ENCODE results near the gene CDKN1C. TPM values are rescaled to one million over a fixed set of nuclear protein-coding genes. Genes with fewer than 3 reads are reported as not detected.

CDKN1C gene
- total and polyA plus RNA-seq, 12 donors = 17.7 to 817 (median 321) TPM

GRCh38 chr11:2898366-2899079, 12.9 kb upstream of the CDKN1C start:
- no peaks in the 10 kb centered on the region for H3K9me3 ChIP-seq (replicated peaks in 1 of 3)
- H3K4me3 ChIP-seq = no peak overlapping the region
- peak overlapping the region in 4 of 5 donors; percentile 53 to 89 (median 68) for H3K27ac ChIP-seq
- intact Hi-C loops (cut with DNase I) = no loop called here
- no peaks in the 10 kb centered on the region for H3K27me3 ChIP-seq
- peak; percentile 62 to 87 (median 82) for DNase-seq
- TF ChIP-seq CTCF (IDR thresholded peaks at IDR 0.05) (no peak), POLR2A (IDR thresholded peaks at IDR 0.05) (no peak)
- H3K4me1 ChIP-seq (replicated peaks in 1 of 2) = peaks cover 6 to 24% of the 10 kb centered on the region in 2 donors
- no peaks in the 10 kb centered on the region for H3K36me3 ChIP-seq (replicated peaks in 1 of 2)
- WGBS, 4 donors = 29 to 56% (median 53%) methylated on average over 8 to 12 of the region's 12 CpGs

- intact Hi-C loops (cut with DNase I) = no loop called here
- H3K27me3 ChIP-seq = no peaks in the 10 kb centered on the region
- no peaks in the 10 kb centered on the region for H3K36me3 ChIP-seq (replicated peaks in 1 of 2)
- TF ChIP-seq CTCF (IDR thresholded peaks at IDR 0.05) = no peak
- TF ChIP-seq POLR2A (IDR thresholded peaks at IDR 0.05) = no peak
- peaks cover 15 to 25% of the 10 kb centered on the region in 2 donors for H3K4me1 ChIP-seq (replicated peaks in 1 of 2)
- no peak for DNase-seq
- no peaks in the 10 kb centered on the region for H3K9me3 ChIP-seq (replicated peaks in 1 of 3)
- no peak overlapping the region for H3K4me3 ChIP-seq
- WGBS, 4 donors = 63 to 97% (median 90%) methylated on average over 1 to 6 of the region's 6 CpGs
- H3K27ac ChIP-seq = no peak overlapping the region
Measured at GRCh38 chr11:2897048-2897447, 11.5 kb upstream of the CDKN1C start.

GRCh38 chr11:2896047-2896446, 10.5 kb upstream of the CDKN1C start:
- H3K36me3 ChIP-seq (replicated peaks in 1 of 2) = no peaks in the 10 kb centered on the region
- TF ChIP-seq CTCF (IDR thresholded peaks at IDR 0.05) = no peak
- no peak for TF ChIP-seq POLR2A (IDR thresholded peaks at IDR 0.05)
- H3K9me3 ChIP-seq (replicated peaks in 1 of 3) = no peaks in the 10 kb centered on the region
- no peak for DNase-seq
- no peak overlapping the region for H3K4me3 ChIP-seq
- no peaks in the 10 kb centered on the region for H3K27me3 ChIP-seq
- no peak overlapping the region for H3K27ac ChIP-seq
- intact Hi-C loops (cut with DNase I) = no loop called here
- WGBS, 4 donors = 77 to 84% (median 81%) methylated on average over 6 to 9 of the region's 9 CpGs
- H3K4me1 ChIP-seq (replicated peaks in 1 of 2) = peaks cover 20 to 26% of the 10 kb centered on the region in 2 donors

- Histone ChIP-seq H3K9me3 (replicated peaks in 1 of 3) (no peaks in the 10 kb centered on the region), H3K4me3 (no peak overlapping the region), H3K27me3 (no peaks in the 10 kb centered on the region), H3K4me1 (replicated peaks in 1 of 2) (peaks cover 20 to 23% of the 10 kb centered on the region in 2 donors), H3K27ac (no peak overlapping the region), H3K36me3 (replicated peaks in 1 of 2) (no peaks in the 10 kb centered on the region)
- intact Hi-C loops (cut with DNase I) = loop anchor here in 1 of 2 donors (5.0 kb wide), 1 partner anchor 467 kb away; no protein-coding TSS in a partner anchor
- 79 to 95% (median 90%) methylated on average over 2 to 4 of the region's 4 CpGs for WGBS, 4 donors
- TF ChIP-seq POLR2A (IDR thresholded peaks at IDR 0.05) (no peak), CTCF (IDR thresholded peaks at IDR 0.05) (no peak)
- no peak for DNase-seq
Measured at GRCh38 chr11:2893935-2894334, 8.4 kb upstream of the CDKN1C start.

Data from adrenal gland (tissue), 12 donors.